ENCODE data around the gene WDPCP. TPM values are rescaled to one million over a fixed set of nuclear protein-coding genes. Genes with fewer than 3 reads are reported as not detected.

The WDPCP gene
- polyA plus RNA-seq, 2 of the 4 experiments (the other 2 are of a cell fraction): 3.0 to 7.6 TPM

DNA sequence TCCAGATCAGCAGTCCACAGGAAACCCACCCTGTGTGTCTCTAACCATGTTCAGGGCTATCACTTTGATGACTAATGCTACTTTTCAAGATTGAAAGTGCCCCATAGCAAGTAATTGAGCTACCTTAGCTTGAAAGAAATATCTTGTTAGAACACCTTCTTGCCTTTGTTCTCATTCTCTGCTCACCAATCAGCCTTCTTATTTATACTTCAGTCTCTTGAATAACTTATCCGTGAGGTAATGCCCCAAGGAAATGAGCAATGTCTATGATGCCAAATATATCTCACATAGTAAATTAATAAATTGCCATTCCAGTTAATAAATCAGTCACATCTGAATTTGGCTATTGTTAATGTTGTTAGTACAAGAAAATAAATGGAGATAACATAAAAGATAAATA is 141.6 kb downstream of the WDPCP start (continued):
- TF ChIP-seq PHF8 (IDR thresholded peaks at IDR 0.05; ENCODE audit: borderline replicate concordance, low read depth): no peak
- TF ChIP-seq HOXB13 (CRISPR knock-in tag; IDR thresholded peaks at IDR 0.05; ENCODE audit: low read depth): no peak

DNA sequence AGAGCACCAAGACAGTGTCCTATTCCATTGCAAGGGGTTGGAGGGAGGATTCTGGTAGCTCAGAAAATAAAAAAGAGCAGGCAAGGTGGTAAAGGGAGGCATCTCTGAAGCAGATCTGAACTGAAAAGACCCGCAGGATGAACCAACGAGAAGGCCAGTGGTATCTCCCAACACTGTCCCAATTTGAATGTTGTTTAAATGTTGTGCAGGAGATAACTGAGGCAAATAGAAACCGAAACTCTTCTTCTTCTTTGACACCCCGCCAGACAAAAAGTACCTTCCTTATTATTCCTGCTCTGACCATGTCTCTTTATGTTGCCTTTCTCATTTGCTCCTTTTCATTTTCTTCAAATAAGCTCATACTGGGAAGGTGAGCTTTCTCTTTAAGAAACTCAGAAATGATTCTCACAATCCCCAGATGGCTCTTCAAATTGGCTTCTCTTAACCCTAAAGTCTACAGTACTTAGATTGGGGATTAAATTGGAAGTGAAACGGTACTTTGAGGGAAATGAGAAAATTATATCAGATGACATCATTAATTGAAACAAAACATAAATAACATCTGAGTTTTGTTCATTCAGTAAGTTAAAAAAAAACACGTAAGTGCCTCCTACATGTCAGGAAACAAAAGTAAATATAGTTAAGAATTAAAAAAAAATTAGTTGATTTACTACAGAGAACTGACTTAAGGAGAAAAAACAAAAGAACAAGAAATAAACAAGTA is 143.6 kb downstream of the WDPCP start:
- TF ChIP-seq CTCF (IDR thresholded peaks at IDR 0.05) (no peak), ZFP36 (IDR thresholded peaks at IDR 0.05; ENCODE audit: borderline replicate concordance, partially characterized antibody) (no peak), EHF (CRISPR knock-in tag; IDR thresholded peaks at IDR 0.05) (no peak), ZC3H11A (IDR thresholded peaks at IDR 0.05) (no peak), CBX8 (IDR thresholded peaks at IDR 0.05) (no peak), CEBPB (IDR thresholded peaks at IDR 0.05) (no peak), POLR2A (IDR thresholded peaks at IDR 0.05; ENCODE audit: low read length) (no peak), PHF8 (IDR thresholded peaks at IDR 0.05; ENCODE audit: borderline replicate concordance, low read depth) (no peak), FOXS1 (CRISPR knock-in tag; IDR thresholded peaks at IDR 0.05) (no peak), HOXB13 (CRISPR knock-in tag; IDR thresholded peaks at IDR 0.05; ENCODE audit: low read depth) (no peak), ESRRA (IDR thresholded peaks at IDR 0.05; ENCODE audit: borderline replicate concordance, low read length) (no peak)
- ATAC-seq (no peak), FAIRE-seq (no peak), DNase-seq (ENCODE audit: low read depth in 1 of 2, low spot score in 1 of 2) (no peak)
- ChIA-PET POLR2A (no interaction called here), CTCF (interaction anchor here (1.3 kb wide), 1 partner anchor 21 kb away, joined by 3 read pairs; no protein-coding TSS in a partner anchor)
- Histone ChIP-seq H3K27ac (no peak overlapping the region), H3K4me1 (no peaks in the 10 kb centered on the region), H3K4me2 (no peak overlapping the region), H3K9me3 (no peaks in the 10 kb centered on the region), H3K4me3 (no peak overlapping the region)
- 77% methylated on average over 6 of the region's 6 CpGs for WGBS (ENCODE audit: missing lambda C conversion rate)

DNA sequence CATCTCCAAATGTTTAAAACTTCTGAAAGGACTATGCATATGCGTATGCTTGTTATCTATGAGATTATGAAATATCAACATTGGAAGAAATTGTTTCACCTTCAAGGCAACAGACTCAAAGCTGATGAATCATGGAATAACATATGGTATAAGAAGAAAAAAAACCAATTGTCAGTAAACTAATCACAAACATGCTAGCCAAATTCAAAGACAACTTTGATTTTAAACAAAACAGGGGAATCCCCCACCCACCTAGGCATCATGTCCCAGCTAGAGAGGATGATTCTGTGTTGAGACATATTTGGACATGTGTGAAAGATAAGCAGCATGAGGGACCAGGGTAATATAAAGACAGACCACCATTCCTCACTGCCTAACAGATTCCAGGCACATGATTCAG is 147.7 kb downstream of the WDPCP start:
- TF ChIP-seq, protein P1, sequence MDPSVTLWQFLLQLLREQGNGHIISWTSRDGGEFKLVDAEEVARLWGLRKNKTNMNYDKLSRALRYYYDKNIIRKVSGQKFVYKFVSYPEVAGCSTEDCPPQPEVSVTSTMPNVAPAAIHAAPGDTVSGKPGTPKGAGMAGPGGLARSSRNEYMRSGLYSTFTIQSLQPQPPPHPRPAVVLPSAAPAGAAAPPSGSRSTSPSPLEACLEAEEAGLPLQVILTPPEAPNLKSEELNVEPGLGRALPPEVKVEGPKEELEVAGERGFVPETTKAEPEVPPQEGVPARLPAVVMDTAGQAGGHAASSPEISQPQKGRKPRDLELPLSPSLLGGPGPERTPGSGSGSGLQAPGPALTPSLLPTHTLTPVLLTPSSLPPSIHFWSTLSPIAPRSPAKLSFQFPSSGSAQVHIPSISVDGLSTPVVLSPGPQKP (IDR thresholded peaks at IDR 0.05; ENCODE audit: low read depth, low read length): no peak
- TF ChIP-seq HES2 (IDR thresholded peaks at IDR 0.05) (no peak), RNF2 (IDR thresholded peaks at IDR 0.05; ENCODE audit: borderline replicate concordance, low read depth) (no peak), CEBPB (IDR thresholded peaks at IDR 0.05) (no peak), HDAC2 (IDR thresholded peaks at IDR 0.05) (no peak), JUNB (IDR thresholded peaks at IDR 0.05) (no peak), KDM1A (IDR thresholded peaks at IDR 0.05; ENCODE audit: low read depth) (no peak), PBX3 (IDR thresholded peaks at IDR 0.05) (no peak), RCOR1 (IDR thresholded peaks at IDR 0.05; ENCODE audit: low read depth, low read length) (no peak), BCL3 (IDR thresholded peaks at IDR 0.05) (no peak)
- DNase-seq (ENCODE audit: low read depth in 1 of 2, low spot score in 1 of 2): no peak
- H3K9me3 ChIP-seq: no peaks in the 10 kb centered on the region
- 93% methylated on average over 1 of the region's 1 CpG for WGBS (ENCODE audit: missing lambda C conversion rate)
- no peak for FAIRE-seq
- H3K4me3 ChIP-seq: no peak overlapping the region
- H3K4me2 ChIP-seq: no peak overlapping the region
- CTCF ChIA-PET: interaction anchor here (0.6 to 1.1 kb wide), 2 partner anchors 15 to 79 kb away, joined by 3 to 4 read pairs; no protein-coding TSS in a partner anchor
- no peaks in the 10 kb centered on the region for H3K4me1 ChIP-seq
- POLR2A ChIA-PET: no interaction called here
- H3K27ac ChIP-seq: no peak overlapping the region
- no peak for ATAC-seq

Data from A549 (cell line).